GM12891 (cell line): ENCODE measurements around the gene MINK1. TPM values are rescaled to one million over a fixed set of nuclear protein-coding genes. Genes with fewer than 3 reads are reported as not detected.

ENCODE experiments used
- DNase-seq: peaks from one replicate; pipeline ENCODE4 v3.0.0; 2011; ENCODE audit warnings: low spot score; ENCODE audit not compliant: insufficient read length
- FAIRE-seq: peaks from 2 replicates; lab custom pipeline; 2011; peaks lifted over from hg19 to GRCh38; lab: Jason Lieb, UNC
- PAX5 ChIP-seq: IDR thresholded peaks from 2 replicates; pipeline ENCODE4 v1.6.1; 2011; ENCODE audit warnings: low read length, moderate library complexity, mild to moderate bottlenecking; ENCODE audit not compliant: insufficient read depth, severe bottlenecking
- POLR2A ChIP-seq: IDR thresholded peaks from 2 replicates; pipeline ENCODE4 v1.6.1; 2011; ENCODE audit warnings: low read depth, low read length, control low read depth
- POLR2AphosphoS5 ChIP-seq: IDR thresholded peaks from 2 replicates; pipeline ENCODE4 v1.6.1; 2011; ENCODE audit warnings: low read depth, low read length, control low read depth
- POU2F2 ChIP-seq: IDR thresholded peaks from 2 replicates; pipeline ENCODE4 v1.6.1; 2011; ENCODE audit warnings: low read depth, mild to moderate bottlenecking, control low read depth, low read length, moderate library complexity
- SPI1 ChIP-seq: IDR thresholded peaks from 2 replicates; pipeline ENCODE4 v1.6.1; 2011; ENCODE audit warnings: low read depth, low read length, control low read depth
- TAF1 ChIP-seq: IDR thresholded peaks from 2 replicates; pipeline ENCODE4 v1.6.1; 2011; ENCODE audit warnings: low read depth, low read length, control low read depth
- polyA plus RNA-seq: library from polyadenylated mRNA; unstranded; fragments of >200 nt; gene quantifications from one replicate; pipeline ENCODE4 v1.2.1, GENCODE V29; 2012; ENCODE audit warnings: low read depth, missing spikeins, inconsistent platforms; ENCODE audit not compliant: missing spikeins

MINK1 gene
- polyA plus RNA-seq, result 38.9 TPM

- TF ChIP-seq TAF1, result no peak
- TF ChIP-seq POLR2A, result no peak
- TF ChIP-seq PAX5, result peak; percentile 85
- TF ChIP-seq POLR2AphosphoS5, result peak; percentile 36; the same call in 1 of the 2 replicates
- 0 out of 2 replicates have a peak, but pooled peaks have one; percentile 22 for TF ChIP-seq POU2F2
- 0 out of 2 replicates have a peak, but pooled peaks have one; percentile 4 for TF ChIP-seq SPI1
- FAIRE-seq, result peak; percentile 97
- peak; percentile 99 for DNase-seq
Measured at GRCh38 chr17:4833178-4833940, at the start of gene MINK1. TSS of gene MINK1 (plus strand) at chr17:4833340. CDS start at chr17:4833584, 244 bp downstream.

- DNase-seq (no peak), FAIRE-seq (peak; percentile 54)
- TF ChIP-seq TAF1 (no peak), POLR2AphosphoS5 (no peak)
Measured at GRCh38 chr17:4785311-4786105, 47.6 kb upstream of the MINK1 start.

- no peak for FAIRE-seq
- no peak for DNase-seq
- TF ChIP-seq POU2F2, result no peak
- no peak for TF ChIP-seq SPI1
- TF ChIP-seq POLR2A, result no peak
- TF ChIP-seq POLR2AphosphoS5, result no peak
- TF ChIP-seq TAF1, result no peak
- TF ChIP-seq PAX5, result no peak
Measured at GRCh38 chr17:4786106-4786511, 47.0 kb upstream of the MINK1 start, which contains the start of gene VMO1. TSS of gene VMO1 (minus strand) at chr17:4786364. CDS start at chr17:4786352, 12 bp downstream.

- DNase-seq (no peak), FAIRE-seq (no peak)
- TF ChIP-seq POLR2AphosphoS5 (no peak), POLR2A (no peak), POU2F2 (no peak), TAF1 (no peak), PAX5 (no peak), SPI1 (no peak)
Measured at GRCh38 chr17:4786516-4786915, 46.6 kb upstream of the MINK1 start.

GRCh38 chr17:4788159-4788806 lies 44.9 kb upstream of the MINK1 start:
- FAIRE-seq, result no peak
- no peak for DNase-seq
- no peak for TF ChIP-seq PAX5
- no peak for TF ChIP-seq POU2F2
- no peak for TF ChIP-seq POLR2AphosphoS5

GRCh38 chr17:4788807-4789700 lies 44.1 kb upstream of the MINK1 start, which contains the start of gene GLTPD2:
TSS of gene GLTPD2 (plus strand) at chr17:4788964. CDS start at chr17:4789012, 48 bp downstream.
- FAIRE-seq (peak; percentile 31), DNase-seq (no peak)
- TF ChIP-seq TAF1, result no peak
- TF ChIP-seq PAX5, result no peak
- no peak for TF ChIP-seq POLR2AphosphoS5
- no peak for TF ChIP-seq POU2F2
- TF ChIP-seq POLR2A, result no peak
- TF ChIP-seq SPI1, result no peak

- FAIRE-seq (no peak), DNase-seq (no peak)
- TF ChIP-seq POU2F2 (no peak), POLR2AphosphoS5 (no peak), PAX5 (no peak), POLR2A (no peak), SPI1 (no peak), TAF1 (no peak)
Measured at GRCh38 chr17:4789701-4789950, 43.5 kb upstream of the MINK1 start.

- no peak for TF ChIP-seq TAF1
- no peak for TF ChIP-seq SPI1
- TF ChIP-seq POLR2A, result no peak
- no peak for TF ChIP-seq POLR2AphosphoS5
- TF ChIP-seq POU2F2, result no peak
- no peak for TF ChIP-seq PAX5
- FAIRE-seq (peak; percentile 96), DNase-seq (peak; percentile 96)
Measured at GRCh38 chr17:4789951-4790704, 43.0 kb upstream of the MINK1 start.

- TF ChIP-seq POLR2AphosphoS5, result no peak
- no peak for TF ChIP-seq POU2F2
- TF ChIP-seq SPI1, result no peak
- TF ChIP-seq PAX5, result no peak
- TF ChIP-seq TAF1, result no peak
- no peak for TF ChIP-seq POLR2A
- DNase-seq, result no peak
- no peak for FAIRE-seq
Measured at GRCh38 chr17:4790705-4791088, 42.4 kb upstream of the MINK1 start.
